ENCODE data around the gene BMPER.

Gene BMPER

GRCh38 chr7:34067005-34067778 lies 161.9 kb downstream of the BMPER start:
- no peak for DNase-seq

- no peak for DNase-seq
These were observed 164.3 kb downstream of the BMPER start for GRCh38 chr7:34069676-34070075.

- DNase-seq, result no peak
These were observed 165.4 kb downstream of the BMPER start for GRCh38 chr7:34070511-34071323.

GRCh38 chr7:34073676-34074075 lies 168.3 kb downstream of the BMPER start:
- DNase-seq, result no peak

- DNase-seq, result no peak
These were observed 169.1 kb downstream of the BMPER start for GRCh38 chr7:34074421-34074820.

GRCh38 chr7:34075523-34076370 lies 170.4 kb downstream of the BMPER start:
- no peak for DNase-seq

- no peak for DNase-seq
These were observed 171.8 kb downstream of the BMPER start for GRCh38 chr7:34077168-34077567.

GRCh38 chr7:34078864-34079263 lies 173.5 kb downstream of the BMPER start:
- DNase-seq, result no peak

- no peak for DNase-seq
These were observed 175.2 kb downstream of the BMPER start for GRCh38 chr7:34080513-34080912.

GRCh38 chr7:34081935-34082334 lies 176.6 kb downstream of the BMPER start:
- DNase-seq, result no peak

- DNase-seq, result no peak
These were observed 178.1 kb downstream of the BMPER start for GRCh38 chr7:34083440-34083839.

GRCh38 chr7:34084651-34085050 lies 179.3 kb downstream of the BMPER start:
- DNase-seq, result no peak

GRCh38 chr7:34086064-34086463 lies 180.7 kb downstream of the BMPER start:
- no peak for DNase-seq

- no peak for DNase-seq
These were observed 181.6 kb downstream of the BMPER start for GRCh38 chr7:34086981-34087380.

- no peak for DNase-seq
These were observed 182.9 kb downstream of the BMPER start for GRCh38 chr7:34087892-34088891.

- no peak for DNase-seq
These were observed 185.5 kb downstream of the BMPER start for GRCh38 chr7:34090816-34091215.

GRCh38 chr7:34091321-34091917 lies 186.1 kb downstream of the BMPER start:
- DNase-seq, result no peak

GRCh38 chr7:34093276-34093675 lies 187.9 kb downstream of the BMPER start:
- DNase-seq, result no peak

GRCh38 chr7:34096198-34096651 lies 190.9 kb downstream of the BMPER start:
- DNase-seq, result no peak

GRCh38 chr7:34096777-34097176 lies 191.4 kb downstream of the BMPER start:
- no peak for DNase-seq

GRCh38 chr7:34100661-34101060 lies 195.3 kb downstream of the BMPER start:
- no peak for DNase-seq
